GM19193 (cell line): Measurements from ENCODE around the gene FAM177A1.

Source experiments
- POLR2A ChIP-seq: IDR thresholded peaks from 4 replicates; pipeline ENCODE4 v1.6.1; 2011; ENCODE audit not compliant: insufficient read depth, insufficient read length; ENCODE audit errors: extremely low read depth

The FAM177A1 gene

GRCh38 chr14:35047976-35048513 is 2.0 kb downstream of the FAM177A1 start:
- no peak for TF ChIP-seq POLR2A

DNA sequence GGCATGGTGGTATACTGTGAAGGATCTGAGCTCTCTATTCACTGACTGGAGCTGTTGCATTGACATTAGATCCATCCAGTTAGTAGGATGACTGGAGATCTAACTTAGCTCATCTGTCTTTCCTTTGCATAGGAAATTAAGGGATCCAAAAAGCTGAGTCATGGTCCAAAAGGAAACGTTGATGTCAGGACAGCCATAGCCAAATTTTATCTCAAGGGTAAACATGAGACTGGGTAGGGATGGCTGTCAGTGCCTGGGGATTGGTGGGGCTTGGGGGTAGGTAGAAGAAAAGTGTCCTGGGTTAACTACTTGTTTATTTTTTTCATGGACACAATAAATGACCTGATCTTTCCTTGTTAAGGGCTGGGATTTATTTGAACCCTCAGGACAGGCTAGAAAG is 4.6 kb downstream of the FAM177A1 start:
- TF ChIP-seq POLR2A, result no peak

- TF ChIP-seq POLR2A, result no peak
These were observed 5.7 kb downstream of the FAM177A1 start for GRCh38 chr14:35051796-35052195.

- no peak for TF ChIP-seq POLR2A
These were observed 6.6 kb downstream of the FAM177A1 start for GRCh38 chr14:35052637-35053036.

- TF ChIP-seq POLR2A, result no peak
These were observed 22.4 kb downstream of the FAM177A1 start for GRCh38 chr14:35068238-35069012.

- TF ChIP-seq POLR2A, result no peak
These were observed 26.2 kb downstream of the FAM177A1 start for GRCh38 chr14:35072226-35072625.

GRCh38 chr14:35073486-35073885 is 27.4 kb downstream of the FAM177A1 start:
- no peak for TF ChIP-seq POLR2A

DNA sequence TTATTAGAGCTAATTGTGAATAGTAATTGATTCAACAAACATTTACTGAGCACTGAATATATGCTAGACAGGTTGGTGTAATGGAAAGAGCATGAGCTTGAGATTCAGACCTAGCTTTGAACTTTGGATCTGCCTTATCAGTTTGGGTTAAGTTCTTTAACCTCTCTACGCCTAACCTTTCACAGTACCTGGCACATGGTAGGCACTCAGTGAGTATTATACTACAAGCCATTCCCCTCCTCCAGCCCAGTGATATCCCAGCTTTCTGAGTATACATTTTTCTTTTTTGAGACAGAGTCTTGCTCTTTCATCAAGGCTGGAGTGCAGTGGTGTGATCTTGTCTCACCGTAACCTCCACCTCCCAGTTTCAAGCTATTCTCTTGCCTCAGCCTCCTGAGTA is 32.0 kb downstream of the FAM177A1 start:
- TF ChIP-seq POLR2A, result no peak

DNA sequence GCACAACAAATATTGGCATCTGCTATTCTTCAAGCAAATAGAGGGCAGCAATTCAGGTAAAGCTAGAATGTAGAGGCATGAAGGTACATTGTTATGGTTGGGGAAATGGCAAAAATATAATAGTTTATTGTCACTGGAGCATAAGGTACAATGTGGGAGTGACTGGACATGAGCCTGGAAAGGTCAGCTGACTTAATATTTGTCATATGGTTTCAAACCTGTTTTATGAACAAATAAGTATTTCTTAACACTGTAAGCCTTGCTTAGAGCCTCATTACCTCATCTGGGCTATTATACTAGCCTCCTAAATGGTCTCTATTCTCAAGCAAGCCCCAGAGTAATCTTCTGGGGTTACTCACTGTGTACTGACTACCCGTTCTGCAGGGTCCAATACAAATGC is 33.7 kb downstream of the FAM177A1 start:
- TF ChIP-seq POLR2A, result no peak

GRCh38 chr14:35083530-35084150 is 37.6 kb downstream of the FAM177A1 start:
- TF ChIP-seq POLR2A, result no peak

DNA sequence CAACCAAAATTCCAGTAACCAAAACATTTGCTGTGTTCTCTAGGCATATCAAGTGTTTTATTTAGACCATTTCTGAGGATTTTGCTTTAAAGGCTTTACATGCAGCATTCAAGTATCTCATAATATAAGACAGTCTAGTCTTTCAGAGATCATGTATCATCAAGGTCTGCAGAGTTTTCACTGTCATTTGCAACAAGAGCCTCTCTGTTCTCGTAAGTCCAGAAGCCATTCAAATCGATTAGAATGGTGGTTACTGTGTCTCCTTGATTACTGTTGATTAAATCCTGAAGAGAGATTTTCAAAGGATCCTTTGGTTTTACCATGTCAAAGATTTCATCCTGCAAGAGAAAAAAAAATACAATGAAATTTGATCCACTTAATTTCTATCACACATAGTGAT is 39.4 kb downstream of the FAM177A1 start:
- no peak for TF ChIP-seq POLR2A

DNA sequence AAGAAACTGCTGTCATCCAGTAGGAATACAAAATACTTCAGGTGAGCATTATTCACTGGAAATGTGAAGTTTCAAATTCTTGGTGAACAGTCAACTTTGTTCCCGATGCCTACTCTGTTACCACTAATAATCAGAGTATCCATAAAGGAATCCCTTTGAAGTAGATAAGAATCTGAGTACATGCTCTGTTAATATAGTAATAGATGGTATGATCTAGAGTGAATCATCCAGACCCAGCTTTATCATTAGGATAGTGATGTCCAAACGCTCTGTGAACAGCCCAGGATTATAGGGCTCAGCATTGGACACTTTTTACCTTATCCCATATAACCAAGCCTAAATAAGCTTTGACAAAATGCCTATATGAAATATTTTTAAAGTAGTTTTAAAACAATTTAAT is 42.4 kb downstream of the FAM177A1 start:
- no peak for TF ChIP-seq POLR2A

- no peak for TF ChIP-seq POLR2A
These were observed 61.8 kb downstream of the FAM177A1 start for GRCh38 chr14:35107866-35108265.

- no peak for TF ChIP-seq POLR2A
These were observed 66.6 kb downstream of the FAM177A1 start for GRCh38 chr14:35112641-35113040.

- no peak for TF ChIP-seq POLR2A
These were observed 67.4 kb downstream of the FAM177A1 start for GRCh38 chr14:35113308-35113950.

GRCh38 chr14:35114036-35114435 is 68.0 kb downstream of the FAM177A1 start:
- no peak for TF ChIP-seq POLR2A
